Subcutaneous adipose tissue (tissue), 4 donors: Measurements from ENCODE around the gene ZNF281. TPM values are rescaled to one million over a fixed set of nuclear protein-coding genes. Genes with fewer than 3 reads are reported as not detected.

ENCODE experiments used
- total RNA-seq, 4 donors: library from RNA; depleted of rRNA; stranded (reverse); fragments of >200 nt; gene quantifications; one replicate each; pipeline ENCODE4 v1.1.0, GENCODE V29; 2016
- TF ChIP-seq, protein P1 (sequence below): fragments of 450-650 bp; IDR thresholded peaks from one replicate; pipeline ENCODE4 v1.5.1; 2016; ENCODE audit warnings: low read depth, mild to moderate bottlenecking, control low read depth, antibody characterized with exemption, moderate library complexity

The ZNF281 gene
- total RNA-seq, 4 donors from 2014 or later = 8.3 to 20.4 (median 14.8) TPM

DNA sequence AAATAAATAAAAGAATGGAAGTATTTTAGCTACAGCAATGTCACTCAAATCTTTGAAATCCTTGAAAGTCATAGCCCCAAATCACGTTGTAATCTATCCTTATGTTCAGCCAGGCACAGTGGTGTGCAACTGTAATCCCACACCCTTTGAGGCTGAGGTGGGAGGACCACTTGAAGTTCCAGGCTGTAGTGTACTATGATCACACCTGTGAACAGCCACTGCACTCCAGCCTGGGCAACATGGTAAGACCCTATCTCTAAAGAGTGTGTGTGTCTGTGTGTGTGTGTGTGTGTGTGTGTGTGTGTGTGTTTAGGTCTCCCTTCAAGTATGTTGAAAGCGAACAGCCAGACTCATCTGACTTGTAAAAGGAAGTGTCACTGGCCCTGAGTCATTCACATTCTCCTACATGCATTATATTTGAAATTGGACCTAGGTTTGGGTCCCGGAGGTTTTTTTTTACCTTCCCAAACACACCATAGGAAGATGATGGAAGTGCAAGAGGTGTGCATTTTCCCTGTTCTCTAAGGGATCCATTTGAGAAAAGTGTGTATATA lies 50.1 kb downstream of the ZNF281 start:
- TF ChIP-seq, protein P1, sequence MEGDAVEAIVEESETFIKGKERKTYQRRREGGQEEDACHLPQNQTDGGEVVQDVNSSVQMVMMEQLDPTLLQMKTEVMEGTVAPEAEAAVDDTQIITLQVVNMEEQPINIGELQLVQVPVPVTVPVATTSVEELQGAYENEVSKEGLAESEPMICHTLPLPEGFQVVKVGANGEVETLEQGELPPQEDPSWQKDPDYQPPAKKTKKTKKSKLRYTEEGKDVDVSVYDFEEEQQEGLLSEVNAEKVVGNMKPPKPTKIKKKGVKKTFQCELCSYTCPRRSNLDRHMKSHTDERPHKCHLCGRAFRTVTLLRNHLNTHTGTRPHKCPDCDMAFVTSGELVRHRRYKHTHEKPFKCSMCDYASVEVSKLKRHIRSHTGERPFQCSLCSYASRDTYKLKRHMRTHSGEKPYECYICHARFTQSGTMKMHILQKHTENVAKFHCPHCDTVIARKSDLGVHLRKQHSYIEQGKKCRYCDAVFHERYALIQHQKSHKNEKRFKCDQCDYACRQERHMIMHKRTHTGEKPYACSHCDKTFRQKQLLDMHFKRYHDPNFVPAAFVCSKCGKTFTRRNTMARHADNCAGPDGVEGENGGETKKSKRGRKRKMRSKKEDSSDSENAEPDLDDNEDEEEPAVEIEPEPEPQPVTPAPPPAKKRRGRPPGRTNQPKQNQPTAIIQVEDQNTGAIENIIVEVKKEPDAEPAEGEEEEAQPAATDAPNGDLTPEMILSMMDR = no peak

DNA sequence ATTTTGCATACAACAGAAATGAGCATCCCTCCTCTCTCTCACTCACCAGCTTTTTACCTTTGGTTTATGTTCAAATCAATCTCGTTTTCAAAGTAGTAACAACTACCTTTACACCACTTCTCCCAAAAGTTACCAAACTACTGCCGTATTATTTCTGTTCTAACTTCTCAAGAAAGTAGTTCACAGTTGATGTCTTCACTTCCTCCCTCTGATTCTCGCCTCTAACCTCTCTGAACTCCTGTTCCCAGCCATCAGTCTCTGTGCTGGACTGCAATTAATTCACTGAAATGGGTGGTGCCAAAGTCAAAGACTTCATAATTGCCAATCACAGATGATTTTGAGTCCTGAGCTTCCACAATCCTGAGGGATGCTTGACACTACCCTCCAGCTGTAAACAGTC lies 54.0 kb downstream of the ZNF281 start:
- TF ChIP-seq, protein P1 = no peak

Other genes starting within 250 kb of the ZNF281 start
- gene KIF14, start 210.7 kb upstream of the ZNF281 start, total RNA-seq = 1 to 10 TPM in 1 of 4 donors, under 1 TPM in 3; under 0.01 to 1.2 (median 0.52) TPM